Measurements from ENCODE around the gene CACUL1.

GRCh38 chr10:118633786-118634185 lies 121.0 kb downstream of the CACUL1 start:
- TF ChIP-seq CTCF (IDR thresholded peaks at IDR 0.05) (no peak), POLR2A (IDR thresholded peaks at IDR 0.05) (no peak)
